ENCODE results near the gene OR8B4. TPM values are rescaled to one million over a fixed set of nuclear protein-coding genes. Genes with fewer than 3 reads are reported as not detected.

Gene OR8B4
- total RNA-seq, result not detected in 2 replicates

GRCh38 chr11:124424384-124424921 lies at the start of gene OR8B4:
Gene OR8B4, minus strand, starts transcription at chr11:124424871. Its CDS starts 0 bp downstream, at chr11:124424871.

GRCh38 chr11:124445646-124446150 lies 21.0 kb upstream of the OR8B4 start, which contains the start of gene OR8B8:
Gene OR8B8, minus strand, starts transcription at chr11:124445696. Its CDS starts 4,611 bp downstream, at chr11:124441085.

GRCh38 chr11:124398924-124399323 lies 25.7 kb downstream of the OR8B4 start, which contains the start of gene OR8B3:
Gene OR8B3, minus strand, starts transcription at chr11:124399024. Its CDS starts 1,673 bp downstream, at chr11:124397351.

DNA sequence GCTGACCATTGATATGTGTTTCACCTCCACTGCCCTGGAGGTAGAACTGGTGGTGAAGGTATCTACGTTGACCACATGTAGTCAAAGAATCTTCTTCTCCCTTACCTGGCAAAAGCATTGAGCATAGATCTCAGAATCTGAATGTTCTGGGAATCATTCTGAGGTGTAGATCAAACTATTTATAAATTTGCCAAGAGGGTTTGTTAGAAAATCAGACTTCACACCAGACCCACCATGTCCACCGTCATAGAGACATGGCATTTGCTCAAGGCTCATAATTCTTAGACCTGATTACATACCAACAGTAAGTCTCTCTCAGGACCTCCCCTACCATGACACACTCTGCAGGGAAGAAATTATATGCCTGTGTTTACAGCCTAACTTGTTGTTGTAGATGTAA lies 40.3 kb downstream of the OR8B4 start, which contains the start of gene OR8B2:
Gene OR8B2, minus strand, starts transcription at position 101 of the 400 bp plus-strand sequence. CDS start 1,156 bp downstream, outside the sequence.

Other genes starting within 250 kb of the OR8B4 start
- gene OR10D3, start 241.5 kb downstream of the OR8B4 start, total RNA-seq, result not detected in 2 replicates
- not detected in 2 replicates for gene OR8G1, start 183.8 kb downstream of the OR8B4 start, total RNA-seq
- not detected in 2 replicates for gene OR8G5, start 168.5 kb downstream of the OR8B4 start, total RNA-seq
- gene OR8D1, start 110.9 kb downstream of the OR8B4 start, total RNA-seq, result not detected in 2 replicates
- not detected in 2 replicates for gene OR8D2, start 104.7 kb downstream of the OR8B4 start, total RNA-seq
- gene OR8B2, start 40.4 kb downstream of the OR8B4 start, total RNA-seq, result not detected in 2 replicates
- not detected in 2 replicates for gene OR8B3, start 25.8 kb downstream of the OR8B4 start, total RNA-seq
- not detected in 2 replicates for gene OR8B8, start 20.8 kb upstream of the OR8B4 start, total RNA-seq
- gene OR8B12, start 118.8 kb upstream of the OR8B4 start, total RNA-seq, result not detected in 2 replicates
- not detected in 2 replicates for gene OR8A1, start 145.1 kb upstream of the OR8B4 start, total RNA-seq
- gene PANX3, start 186.6 kb upstream of the OR8B4 start, total RNA-seq, result not detected in 2 replicates
- 18.5 and 20.5 TPM in 2 replicates for gene TBRG1, start 198.0 kb upstream of the OR8B4 start, total RNA-seq
- 9.4 and 10.9 TPM in 2 replicates for gene SIAE, start 248.9 kb upstream of the OR8B4 start, total RNA-seq
- 25.2 and 33.1 TPM in 2 replicates for gene SPA17, start 249.0 kb upstream of the OR8B4 start, total RNA-seq